Keratinocyte (primary cell): ENCODE measurements around the gene CLEC16A. TPM values are rescaled to one million over a fixed set of nuclear protein-coding genes. Genes with fewer than 3 reads are reported as not detected.
A peak's percentile ranks its signal among the peaks of the same experiment; 100 is the strongest.

ENCODE experiments used
- DNase-seq: peaks from one replicate; pipeline ENCODE4 v3.0.0-alpha.2; 2011; ENCODE audit warnings: low read depth, missing footprints, low spot score
- FAIRE-seq: peaks from 2 replicates; lab custom pipeline; 2011; peaks lifted over from hg19 to GRCh38; lab: Jason Lieb, UNC
- H2AFZ ChIP-seq: 2 replicates; pipeline ENCODE4 v1.6.0; 2012; ENCODE audit warnings: low read length, control low read depth, inconsistent platforms; ENCODE audit not compliant: control insufficient read depth
- H3K27ac ChIP-seq: 2 replicates; pipeline ENCODE4 v1.5.1; 2011; ENCODE audit warnings: low read length; ENCODE audit not compliant: control insufficient read depth, insufficient read depth
- H3K27me3 ChIP-seq: 3 replicates; pipeline ENCODE4 v1.6.0; 2011; ENCODE audit warnings: low read length; ENCODE audit not compliant: control insufficient read depth, insufficient read depth; ENCODE audit errors: extremely low read depth
- H3K36me3 ChIP-seq, 2 experiments: 2 replicates in 1 of 2; 3 replicates in 1 of 2; pipeline ENCODE4 v1.5.1; 2011; ENCODE audit warnings: low read length in 2 of 2, mild to moderate bottlenecking in 1 of 2; ENCODE audit not compliant: control insufficient read depth in 2 of 2, insufficient read depth in 2 of 2; ENCODE audit errors: extremely low read depth in 1 of 2
- H3K4me1 ChIP-seq: 3 replicates; pipeline ENCODE4 v1.5.1; 2011; ENCODE audit warnings: low read length; ENCODE audit not compliant: control insufficient read depth, insufficient read depth; ENCODE audit errors: extremely low read depth
- H3K4me2 ChIP-seq: 3 replicates; pipeline ENCODE4 v1.6.0; 2011; ENCODE audit warnings: low read depth, low read length; ENCODE audit not compliant: control insufficient read depth, insufficient read depth; ENCODE audit errors: extremely low read depth
- H3K4me3 ChIP-seq, 3 experiments: fragments of 200-600 bp in 1 of 3; sonication (generic) in 1 of 3; 2 replicates in 2 of 3; 3 replicates in 1 of 3; pipeline ENCODE4 v1.5.1; 2011 to 2016; ENCODE audit warnings: low read length in 3 of 3, mild to moderate bottlenecking in 3 of 3, control low read depth in 2 of 3, inconsistent platforms in 1 of 3, low read depth in 1 of 3, mixed read lengths in 1 of 3, mixed run types in 1 of 3, moderate library complexity in 1 of 3; ENCODE audit not compliant: control insufficient read depth in 2 of 3, insufficient read depth in 2 of 3; ENCODE audit errors: extremely low read depth in 1 of 3
- H3K79me2 ChIP-seq: 2 replicates; pipeline ENCODE4 v1.6.0; 2012; ENCODE audit warnings: low read length; ENCODE audit not compliant: control insufficient read depth, insufficient read depth
- H3K9ac ChIP-seq: 3 replicates; pipeline ENCODE4 v1.6.0; 2011; ENCODE audit warnings: low read length; ENCODE audit not compliant: control insufficient read depth, insufficient read depth; ENCODE audit errors: extremely low read depth
- H3K9me1 ChIP-seq: 3 replicates; pipeline ENCODE4 v1.6.0; 2011; ENCODE audit warnings: low read length; ENCODE audit not compliant: control insufficient read depth, insufficient read depth; ENCODE audit errors: extremely low read depth
- H3K9me3 ChIP-seq: 2 replicates; pipeline ENCODE4 v1.5.1; 2012; ENCODE audit warnings: low read depth, low read length; ENCODE audit not compliant: control insufficient read depth
- H4K20me1 ChIP-seq: 3 replicates; pipeline ENCODE4 v1.6.0; 2011; ENCODE audit warnings: low read length; ENCODE audit not compliant: control insufficient read depth, insufficient read depth; ENCODE audit errors: extremely low read depth
- EZH2 ChIP-seq: IDR thresholded peaks from one replicate; pipeline ENCODE4 v1.6.1; 2012; ENCODE audit warnings: inconsistent platforms, mild to moderate bottlenecking, low read length, moderate library complexity
- dilution Hi-C: fragments of 300-500 bp; cut with MboI; formaldehyde crosslinking; loops from one replicate; pipeline ENCODE4 v1.7.0; 2020; ENCODE audit warnings: low sequenced_read_pairs; ENCODE audit not compliant: extremely low pct_ligation_motif_present
- polyA plus RNA-seq, 5 experiments: library from polyadenylated mRNA; depleted of rRNA in 3 of 5; stranded (reverse) in 3 of 5; stranded (forward) in 1 of 5; unstranded in 1 of 5; fragments of >200 nt; gene quantifications; 1 replicate in 1 of 5; 2 replicates in 3 of 5; 3 replicates in 1 of 5; pipeline versions ENCODE4 v1.2.1 to v1.2.3, GENCODE V29; 2011 to 2012; ENCODE audit warnings: missing spikeins in 2 of 5, low read depth in 1 of 5, low replicate concordance in 1 of 5
- TF ChIP-seq, protein P1 (sequence below), 3 experiments: IDR thresholded peaks in 1 of 3; conservative IDR thresholded peaks in 1 of 3; optimal IDR thresholded peaks in 1 of 3; 2 replicates in 2 of 3; 3 replicates in 1 of 3; pipeline versions ENCODE3 to v1.5.1; 2011; ENCODE audit warnings: low read length in 3 of 3, mild to moderate bottlenecking in 3 of 3, moderate library complexity in 2 of 3, control low read depth in 1 of 3, inconsistent platforms in 1 of 3; ENCODE audit not compliant: insufficient read depth in 2 of 3; ENCODE audit errors: extremely low read depth in 1 of 3

The CLEC16A gene
- polyA plus RNA-seq, 1 donor (not counting 4 experiments of a cell fraction or from before 2014, with no cell fraction given) = 9.5 TPM

DNA sequence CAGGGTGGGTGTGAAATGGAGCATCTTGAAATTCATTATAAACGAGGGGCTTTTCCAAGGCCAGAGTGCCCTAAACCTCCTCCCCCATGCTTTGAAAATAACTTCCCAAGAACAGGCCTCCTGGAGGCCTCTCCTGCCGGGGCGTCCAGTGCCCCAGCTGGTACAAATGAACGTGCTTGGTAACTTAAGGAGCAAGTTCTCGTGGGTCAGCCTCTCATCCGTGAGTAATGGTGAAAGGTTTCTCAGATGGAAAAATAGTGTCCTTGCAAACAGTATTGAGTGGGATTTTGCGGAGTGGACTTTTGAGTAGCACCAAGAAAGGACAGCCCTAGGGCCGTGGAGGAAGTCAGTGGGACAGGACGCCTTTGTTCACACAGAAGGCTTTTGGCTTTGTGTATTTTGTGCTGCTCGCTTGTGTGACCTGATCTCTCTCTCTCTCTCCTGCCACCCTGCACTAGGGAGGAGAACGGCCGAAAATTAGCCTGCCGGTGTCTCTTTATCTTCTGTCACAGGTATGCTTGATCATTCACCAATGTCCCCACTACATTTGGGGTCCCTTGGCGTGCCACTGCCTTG lies 34.6 kb downstream of the CLEC16A start:
- no peak overlapping the region for H3K27ac ChIP-seq
- FAIRE-seq = no peak
- no peak for DNase-seq
- dilution Hi-C loops = no loop called here
- TF ChIP-seq, protein P1, sequence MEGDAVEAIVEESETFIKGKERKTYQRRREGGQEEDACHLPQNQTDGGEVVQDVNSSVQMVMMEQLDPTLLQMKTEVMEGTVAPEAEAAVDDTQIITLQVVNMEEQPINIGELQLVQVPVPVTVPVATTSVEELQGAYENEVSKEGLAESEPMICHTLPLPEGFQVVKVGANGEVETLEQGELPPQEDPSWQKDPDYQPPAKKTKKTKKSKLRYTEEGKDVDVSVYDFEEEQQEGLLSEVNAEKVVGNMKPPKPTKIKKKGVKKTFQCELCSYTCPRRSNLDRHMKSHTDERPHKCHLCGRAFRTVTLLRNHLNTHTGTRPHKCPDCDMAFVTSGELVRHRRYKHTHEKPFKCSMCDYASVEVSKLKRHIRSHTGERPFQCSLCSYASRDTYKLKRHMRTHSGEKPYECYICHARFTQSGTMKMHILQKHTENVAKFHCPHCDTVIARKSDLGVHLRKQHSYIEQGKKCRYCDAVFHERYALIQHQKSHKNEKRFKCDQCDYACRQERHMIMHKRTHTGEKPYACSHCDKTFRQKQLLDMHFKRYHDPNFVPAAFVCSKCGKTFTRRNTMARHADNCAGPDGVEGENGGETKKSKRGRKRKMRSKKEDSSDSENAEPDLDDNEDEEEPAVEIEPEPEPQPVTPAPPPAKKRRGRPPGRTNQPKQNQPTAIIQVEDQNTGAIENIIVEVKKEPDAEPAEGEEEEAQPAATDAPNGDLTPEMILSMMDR (optimal IDR thresholded peaks at IDR 0.05 in 1 of 3, IDR thresholded peaks at IDR 0.05 in 1 of 3, conservative IDR thresholded peaks at IDR 0.05 in 1 of 3; ENCODE audit: extremely low read depth in 1 of 3, insufficient read depth in 2 of 3, low read length in 3 of 3) = no peak
- TF ChIP-seq EZH2 = no peak
- H3K36me3 ChIP-seq = peaks cover 4 to 13% of the 10 kb centered on the region in 2 experiments
- H3K9ac ChIP-seq = no peak overlapping the region
- H2AFZ ChIP-seq = no peak overlapping the region
- H4K20me1 ChIP-seq = no peaks in the 10 kb centered on the region
- H3K4me1 ChIP-seq = peaks cover 23% of the 10 kb centered on the region
- H3K4me2 ChIP-seq = no peak overlapping the region
- H3K4me3 ChIP-seq = no peak overlapping the region
- no peaks in the 10 kb centered on the region for H3K27me3 ChIP-seq
- no peaks in the 10 kb centered on the region for H3K9me3 ChIP-seq
- no peaks in the 10 kb centered on the region for H3K9me1 ChIP-seq
- no peaks in the 10 kb centered on the region for H3K79me2 ChIP-seq

DNA sequence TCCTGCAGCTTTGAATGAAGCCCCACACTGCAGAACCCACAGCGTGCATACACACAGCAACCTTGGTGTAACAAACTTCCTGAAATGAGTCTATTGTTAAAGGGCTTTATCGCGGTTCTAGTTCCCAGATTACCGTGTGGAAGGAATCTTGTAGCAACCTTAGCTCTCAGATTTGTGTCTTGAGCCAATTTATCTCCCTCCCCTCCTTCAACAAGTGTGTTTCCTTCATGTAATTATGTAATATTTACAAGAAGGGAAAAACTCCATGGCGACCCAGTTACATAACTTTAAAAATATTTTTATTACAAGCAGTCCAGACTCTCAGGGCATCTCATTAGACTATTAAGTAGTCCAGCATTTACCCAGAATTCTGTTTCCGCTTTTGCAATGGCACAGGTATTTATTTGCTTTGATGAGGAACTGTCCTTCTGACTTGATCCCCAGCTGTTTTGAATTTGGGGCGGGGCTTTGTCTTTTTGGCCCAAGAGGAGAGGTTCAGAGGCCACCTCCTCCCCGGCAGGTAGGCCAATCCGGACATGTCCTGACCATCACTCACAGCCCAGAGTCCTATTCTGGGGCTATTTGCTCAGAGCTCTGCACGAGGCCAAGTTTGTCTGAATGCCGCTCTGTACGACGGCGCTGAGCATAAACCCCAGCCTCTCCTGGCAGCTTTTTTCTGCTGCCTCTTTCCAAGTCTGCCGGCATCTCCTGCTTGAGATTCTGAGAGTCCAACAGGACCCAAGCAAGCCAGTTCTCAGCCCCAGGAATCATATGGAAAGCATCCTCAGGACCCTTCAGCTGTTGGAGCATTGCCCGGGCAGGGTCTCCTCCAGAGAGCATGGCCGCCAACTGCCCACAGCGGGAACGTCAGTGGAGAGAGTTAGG lies 35.6 kb downstream of the CLEC16A start:
- peak overlapping the region; percentile 42 for H3K27ac ChIP-seq
- H2AFZ ChIP-seq = peak overlapping the region; percentile 54
- peaks cover 23% of the 10 kb centered on the region for H3K4me1 ChIP-seq
- dilution Hi-C loops = no loop called here
- no peaks in the 10 kb centered on the region for H3K79me2 ChIP-seq
- no peaks in the 10 kb centered on the region for H4K20me1 ChIP-seq
- H3K9me3 ChIP-seq = no peaks in the 10 kb centered on the region
- FAIRE-seq (no peak), DNase-seq (no peak)
- peaks cover 4 to 10% of the 10 kb centered on the region in 2 experiments for H3K36me3 ChIP-seq
- H3K27me3 ChIP-seq = no peaks in the 10 kb centered on the region
- H3K4me2 ChIP-seq = peak overlapping the region; percentile 35
- TF ChIP-seq, protein P1 (optimal IDR thresholded peaks at IDR 0.05 in 1 of 3, IDR thresholded peaks at IDR 0.05 in 1 of 3, conservative IDR thresholded peaks at IDR 0.05 in 1 of 3; ENCODE audit: extremely low read depth in 1 of 3, insufficient read depth in 2 of 3, low read length in 3 of 3) = no peak
- TF ChIP-seq EZH2 = no peak
- H3K9ac ChIP-seq = peak overlapping the region; percentile 35
- no peaks in the 10 kb centered on the region for H3K9me1 ChIP-seq
- H3K4me3 ChIP-seq = no peak overlapping the region
